Measurements from ENCODE around the gene QDPR. TPM values are rescaled to one million over a fixed set of nuclear protein-coding genes. Genes with fewer than 3 reads are reported as not detected.

QDPR gene
- total and polyA plus RNA-seq, 2 donors (not counting 1 experiment from before 2014, with no cell fraction given) = 2.7 to 8.1 TPM

GRCh38 chr4:17475481-17475880 is 36.4 kb downstream of the QDPR start:
- no peak overlapping the region for H3K9ac ChIP-seq (ENCODE audit: low read length)
- intact Hi-C loops (cut with micrococcal nuclease) = no loop called here
- H3K4me1 ChIP-seq (ENCODE audit: control insufficient read depth in 2 of 2, insufficient read depth in 2 of 2, low read length in 2 of 2) = peaks cover 0 to 10% of the 10 kb centered on the region in 2 donors
- no peak for TF ChIP-seq EZH2 (IDR thresholded peaks at IDR 0.05; ENCODE audit: borderline replicate concordance, insufficient read depth, low read depth, low read length, poor library complexity, severe bottlenecking)
- TF ChIP-seq CTCF (IDR thresholded peaks at IDR 0.05) = no peak
- H3K9me3 ChIP-seq (ENCODE audit: control extremely low read depth in 1 of 3, control insufficient read depth in 2 of 3, insufficient read depth in 1 of 3, low read length in 2 of 3) = no peaks in the 10 kb centered on the region
- Mint-ChIP-seq H3K9me3 (ENCODE audit: insufficient read depth) (no peaks in the 10 kb centered on the region), H3K27me3 (no peaks in the 10 kb centered on the region), H3K4me1 (peaks cover 9% of the 10 kb centered on the region), H3K27ac (no peak overlapping the region), H3K4me3 (no peak overlapping the region)
- H2AFZ ChIP-seq (ENCODE audit: insufficient read depth, low read depth, low read length, poor library complexity, severe bottlenecking) = no peak overlapping the region
- no peak overlapping the region for H3K4me3 ChIP-seq (ENCODE audit: control extremely low read depth in 1 of 5, extremely low read depth in 1 of 5, insufficient read depth in 1 of 5, low read depth in 2 of 5, low read length in 4 of 5)
- H3K4me2 ChIP-seq (replicated peaks; ENCODE audit: low read depth, low read length, poor library complexity, severe bottlenecking) = no peak overlapping the region
- ATAC-seq (ENCODE audit: low read depth) (no peak), DNase-seq (no peak)
- H4K20me1 ChIP-seq (ENCODE audit: control insufficient read depth, insufficient read depth, low read length, poor library complexity, severe bottlenecking) = no peaks in the 10 kb centered on the region
- H3K27ac ChIP-seq (ENCODE audit: low read length in 2 of 2) = no peak overlapping the region
- no peaks in the 10 kb centered on the region for H3K27me3 ChIP-seq (replicated peaks in 1 of 4; ENCODE audit: control extremely low read depth in 1 of 4, control insufficient read depth in 3 of 4, insufficient read depth in 4 of 4, low read length in 3 of 4)
- POLR2A ChIA-PET = no interaction called here
- CTCF ChIA-PET = interaction anchor here (1.2 to 1.7 kb wide), 2 partner anchors 14 to 28 kb away, joined by 3 to 4 read pairs; no protein-coding TSS in a partner anchor
- H3K36me3 ChIP-seq (replicated peaks in 1 of 2; ENCODE audit: control extremely low read depth in 1 of 2, control insufficient read depth in 1 of 2, extremely low read depth in 1 of 2, insufficient read depth in 2 of 2, low read length in 1 of 2) = no peaks in the 10 kb centered on the region
- no peaks in the 10 kb centered on the region for H3K79me2 ChIP-seq (ENCODE audit: control insufficient read depth, insufficient read depth, low read length)

- no peak overlapping the region for H2AFZ ChIP-seq (ENCODE audit: insufficient read depth, low read depth, low read length, poor library complexity, severe bottlenecking)
- Mint-ChIP-seq H3K27ac (no peak overlapping the region), H3K9me3 (ENCODE audit: insufficient read depth) (no peaks in the 10 kb centered on the region), H3K4me3 (no peak overlapping the region), H3K27me3 (no peaks in the 10 kb centered on the region), H3K4me1 (no peaks in the 10 kb centered on the region)
- H3K27me3 ChIP-seq (replicated peaks in 1 of 4; ENCODE audit: control extremely low read depth in 1 of 4, control insufficient read depth in 3 of 4, insufficient read depth in 4 of 4, low read length in 3 of 4) = no peaks in the 10 kb centered on the region
- no peak overlapping the region for H3K27ac ChIP-seq (ENCODE audit: low read length in 2 of 2)
- ChIA-PET POLR2A (no interaction called here), CTCF (no interaction called here)
- no peak for TF ChIP-seq CTCF (IDR thresholded peaks at IDR 0.05)
- TF ChIP-seq EZH2 (IDR thresholded peaks at IDR 0.05; ENCODE audit: borderline replicate concordance, insufficient read depth, low read depth, low read length, poor library complexity, severe bottlenecking) = no peak
- no peaks in the 10 kb centered on the region for H3K36me3 ChIP-seq (replicated peaks in 1 of 2; ENCODE audit: control extremely low read depth in 1 of 2, control insufficient read depth in 1 of 2, extremely low read depth in 1 of 2, insufficient read depth in 2 of 2, low read length in 1 of 2)
- intact Hi-C loops (cut with micrococcal nuclease) = no loop called here
- H3K4me3 ChIP-seq (ENCODE audit: control extremely low read depth in 1 of 5, extremely low read depth in 1 of 5, insufficient read depth in 1 of 5, low read depth in 2 of 5, low read length in 4 of 5) = no peak overlapping the region
- DNase-seq (no peak), ATAC-seq (ENCODE audit: low read depth) (no peak)
- H3K4me2 ChIP-seq (replicated peaks; ENCODE audit: low read depth, low read length, poor library complexity, severe bottlenecking) = no peak overlapping the region
- no peak overlapping the region for H3K9ac ChIP-seq (ENCODE audit: low read length)
- 92% methylated on average over 7 of the region's 11 CpGs for WGBS (ENCODE audit: insufficient coverage)
- H3K79me2 ChIP-seq (ENCODE audit: control insufficient read depth, insufficient read depth, low read length) = no peaks in the 10 kb centered on the region
- H4K20me1 ChIP-seq (ENCODE audit: control insufficient read depth, insufficient read depth, low read length, poor library complexity, severe bottlenecking) = no peaks in the 10 kb centered on the region
- no peaks in the 10 kb centered on the region for H3K4me1 ChIP-seq (ENCODE audit: control insufficient read depth in 2 of 2, insufficient read depth in 2 of 2, low read length in 2 of 2)
- H3K9me3 ChIP-seq (ENCODE audit: control extremely low read depth in 1 of 3, control insufficient read depth in 2 of 3, insufficient read depth in 1 of 3, low read length in 2 of 3) = peaks cover 0 to 8% (median 0%) of the 10 kb centered on the region in 3 donors
Measured at GRCh38 chr4:17469931-17470674, 41.8 kb downstream of the QDPR start.

Measured in B cell (primary cell).